SK-N-SH treated with all-trans-retinoic acid at 6 μM for 48 hours (cell line): Measurements from ENCODE around the gene NEB.

Source experiments
- SNAI2 ChIP-seq: fragments of 250-450 bp; sonication (Bioruptor Pico); IDR thresholded peaks from 2 replicates; pipeline ENCODE4 v1.5.0; 2020; ENCODE audit warnings: mild to moderate bottlenecking, moderate library complexity
- TCF4 ChIP-seq: fragments of 250-450 bp; sonication (Bioruptor Pico); IDR thresholded peaks from 2 replicates; pipeline ENCODE4 v1.8.0; 2021; ENCODE audit warnings: mild to moderate bottlenecking, moderate library complexity, borderline replicate concordance
- TSHZ2 ChIP-seq: fragments of 250-450 bp; sonication (Bioruptor Pico); IDR thresholded peaks from 2 replicates; pipeline ENCODE4 v1.5.0; 2020; ENCODE audit warnings: mild to moderate bottlenecking, moderate library complexity
- TF ChIP-seq, protein P1 (sequence below): fragments of 250-450 bp; sonication (Bioruptor Pico); IDR thresholded peaks from 2 replicates; pipeline ENCODE4 v1.5.1; 2020; ENCODE audit warnings: low read depth, mild to moderate bottlenecking, moderate library complexity

GRCh38 chr2:151758744-151759143, 24.5 kb upstream of the NEB start:
- no peak for TF ChIP-seq TSHZ2 (CRISPR knock-in tag)
- TF ChIP-seq, protein P1, sequence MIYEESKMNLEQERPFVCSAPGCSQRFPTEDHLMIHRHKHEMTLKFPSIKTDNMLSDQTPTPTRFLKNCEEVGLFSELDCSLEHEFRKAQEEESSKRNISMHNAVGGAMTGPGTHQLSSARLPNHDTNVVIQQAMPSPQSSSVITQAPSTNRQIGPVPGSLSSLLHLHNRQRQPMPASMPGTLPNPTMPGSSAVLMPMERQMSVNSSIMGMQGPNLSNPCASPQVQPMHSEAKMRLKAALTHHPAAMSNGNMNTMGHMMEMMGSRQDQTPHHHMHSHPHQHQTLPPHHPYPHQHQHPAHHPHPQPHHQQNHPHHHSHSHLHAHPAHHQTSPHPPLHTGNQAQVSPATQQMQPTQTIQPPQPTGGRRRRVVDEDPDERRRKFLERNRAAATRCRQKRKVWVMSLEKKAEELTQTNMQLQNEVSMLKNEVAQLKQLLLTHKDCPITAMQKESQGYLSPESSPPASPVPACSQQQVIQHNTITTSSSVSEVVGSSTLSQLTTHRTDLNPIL (CRISPR knock-in tag), result no peak
- TF ChIP-seq TCF4 (CRISPR knock-in tag), result no peak
- TF ChIP-seq SNAI2 (CRISPR knock-in tag), result no peak
